ENCODE data around the gene CXCL14.

CXCL14 gene

GRCh38 chr5:135571066-135571609 is 7.7 kb downstream of the CXCL14 start:
- DNase-seq, result peak; percentile 23

GRCh38 chr5:135570453-135570764 is 8.4 kb downstream of the CXCL14 start:
- Histone ChIP-seq H3K27me3 (ENCODE audit: insufficient read depth, low read depth, severe bottlenecking) (no peaks in the 10 kb centered on the region), H3K4me3 (ENCODE audit: low read depth, low read length) (no peak overlapping the region), H3K27ac (no peak overlapping the region), H3K9me3 (ENCODE audit: severe bottlenecking) (no peaks in the 10 kb centered on the region), H3K36me3 (no peaks in the 10 kb centered on the region)
- no peak for DNase-seq
- TF ChIP-seq, protein P1, sequence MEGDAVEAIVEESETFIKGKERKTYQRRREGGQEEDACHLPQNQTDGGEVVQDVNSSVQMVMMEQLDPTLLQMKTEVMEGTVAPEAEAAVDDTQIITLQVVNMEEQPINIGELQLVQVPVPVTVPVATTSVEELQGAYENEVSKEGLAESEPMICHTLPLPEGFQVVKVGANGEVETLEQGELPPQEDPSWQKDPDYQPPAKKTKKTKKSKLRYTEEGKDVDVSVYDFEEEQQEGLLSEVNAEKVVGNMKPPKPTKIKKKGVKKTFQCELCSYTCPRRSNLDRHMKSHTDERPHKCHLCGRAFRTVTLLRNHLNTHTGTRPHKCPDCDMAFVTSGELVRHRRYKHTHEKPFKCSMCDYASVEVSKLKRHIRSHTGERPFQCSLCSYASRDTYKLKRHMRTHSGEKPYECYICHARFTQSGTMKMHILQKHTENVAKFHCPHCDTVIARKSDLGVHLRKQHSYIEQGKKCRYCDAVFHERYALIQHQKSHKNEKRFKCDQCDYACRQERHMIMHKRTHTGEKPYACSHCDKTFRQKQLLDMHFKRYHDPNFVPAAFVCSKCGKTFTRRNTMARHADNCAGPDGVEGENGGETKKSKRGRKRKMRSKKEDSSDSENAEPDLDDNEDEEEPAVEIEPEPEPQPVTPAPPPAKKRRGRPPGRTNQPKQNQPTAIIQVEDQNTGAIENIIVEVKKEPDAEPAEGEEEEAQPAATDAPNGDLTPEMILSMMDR (IDR thresholded peaks at IDR 0.05; ENCODE audit: low read depth, low read length), result no peak

More at GRCh38 chr5:135571066-135571609, 7.7 kb downstream of the CXCL14 start:
- H3K4me3 ChIP-seq (ENCODE audit: low read depth, low read length), result no peak overlapping the region
- H3K9me3 ChIP-seq (ENCODE audit: severe bottlenecking), result no peaks in the 10 kb centered on the region
- TF ChIP-seq, protein P1 (IDR thresholded peaks at IDR 0.05; ENCODE audit: low read depth, low read length), result no peak
- H3K27me3 ChIP-seq (ENCODE audit: insufficient read depth, low read depth, severe bottlenecking), result no peaks in the 10 kb centered on the region
- H3K36me3 ChIP-seq, result no peaks in the 10 kb centered on the region
- H3K27ac ChIP-seq, result no peak overlapping the region

GRCh38 chr5:135569755-135570452 is 8.9 kb downstream of the CXCL14 start:
- H3K27me3 ChIP-seq (ENCODE audit: insufficient read depth, low read depth, severe bottlenecking), result no peaks in the 10 kb centered on the region
- H3K36me3 ChIP-seq, result no peaks in the 10 kb centered on the region
- peak; percentile 73 for DNase-seq
- TF ChIP-seq, protein P1 (IDR thresholded peaks at IDR 0.05; ENCODE audit: low read depth, low read length), result peak; percentile 92
- H3K27ac ChIP-seq, result no peak overlapping the region
- no peak overlapping the region for H3K4me3 ChIP-seq (ENCODE audit: low read depth, low read length)
- H3K9me3 ChIP-seq (ENCODE audit: severe bottlenecking), result no peaks in the 10 kb centered on the region

DNA sequence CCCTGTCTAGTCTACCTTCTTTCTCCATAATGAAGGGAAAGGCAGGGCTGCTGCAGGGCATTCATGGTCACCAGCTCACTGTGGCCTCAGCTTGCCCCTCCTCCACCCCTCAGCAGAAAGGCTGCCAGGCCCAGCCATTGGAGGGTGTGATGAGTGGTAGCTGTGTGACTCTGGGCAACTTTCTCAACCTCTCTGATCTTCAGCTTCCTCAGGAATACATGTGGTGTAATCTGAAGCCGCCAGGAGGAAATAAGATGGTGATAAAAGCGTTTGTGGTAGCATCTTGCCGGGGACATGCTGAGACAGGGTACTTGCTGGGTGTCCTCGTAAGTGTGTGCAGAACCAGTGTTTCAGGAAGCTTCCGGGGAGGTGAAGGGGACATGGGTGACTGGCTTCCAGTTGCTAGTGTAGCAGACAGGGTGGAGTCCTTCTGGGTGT is 9.8 kb downstream of the CXCL14 start:
- no peak overlapping the region for H3K4me3 ChIP-seq (ENCODE audit: low read depth, low read length)
- H3K36me3 ChIP-seq, result no peaks in the 10 kb centered on the region
- H3K27me3 ChIP-seq (ENCODE audit: insufficient read depth, low read depth, severe bottlenecking), result no peaks in the 10 kb centered on the region
- DNase-seq, result no peak
- no peaks in the 10 kb centered on the region for H3K9me3 ChIP-seq (ENCODE audit: severe bottlenecking)
- no peak overlapping the region for H3K27ac ChIP-seq
- TF ChIP-seq, protein P1 (IDR thresholded peaks at IDR 0.05; ENCODE audit: low read depth, low read length), result no peak

- H3K27me3 ChIP-seq (ENCODE audit: insufficient read depth, low read depth, severe bottlenecking), result no peaks in the 10 kb centered on the region
- no peak overlapping the region for H3K4me3 ChIP-seq (ENCODE audit: low read depth, low read length)
- no peaks in the 10 kb centered on the region for H3K9me3 ChIP-seq (ENCODE audit: severe bottlenecking)
- H3K36me3 ChIP-seq, result no peaks in the 10 kb centered on the region
- TF ChIP-seq, protein P1 (IDR thresholded peaks at IDR 0.05; ENCODE audit: low read depth, low read length), result no peak
- no peak overlapping the region for H3K27ac ChIP-seq
- DNase-seq, result no peak
Measured at GRCh38 chr5:135568246-135568645, 10.5 kb downstream of the CXCL14 start.

- DNase-seq, result no peak
Measured at GRCh38 chr5:135567661-135568060, 11.1 kb downstream of the CXCL14 start.

More at GRCh38 chr5:135567661-135568060, 11.1 kb downstream of the CXCL14 start:
- TF ChIP-seq, protein P1 (IDR thresholded peaks at IDR 0.05; ENCODE audit: low read depth, low read length), result no peak
- H3K27me3 ChIP-seq (ENCODE audit: insufficient read depth, low read depth, severe bottlenecking), result no peaks in the 10 kb centered on the region
- H3K4me3 ChIP-seq (ENCODE audit: low read depth, low read length), result no peak overlapping the region
- H3K36me3 ChIP-seq, result no peaks in the 10 kb centered on the region
- H3K9me3 ChIP-seq (ENCODE audit: severe bottlenecking), result no peaks in the 10 kb centered on the region
- H3K27ac ChIP-seq, result no peak overlapping the region
